ENCODE results near the gene ATP2C2. TPM values are rescaled to one million over a fixed set of nuclear protein-coding genes. Genes with fewer than 3 reads are reported as not detected.

Gene ATP2C2
- total RNA-seq, 1 donor from 2014 or later = 12.2 TPM

GRCh38 chr16:84329843-84330684 is 38.3 kb upstream of the ATP2C2 start:
- H3K4me3 Mint-ChIP-seq = no peak overlapping the region
- peaks cover 4% of the 10 kb centered on the region for H3K4me1 Mint-ChIP-seq (ENCODE audit: unreplicated experiment)
- no peaks in the 10 kb centered on the region for H3K36me3 Mint-ChIP-seq
- H3K27ac Mint-ChIP-seq = no peak overlapping the region
- no peak for DNase-seq (ENCODE audit: extremely low spot score, unreplicated experiment)
- peaks cover 4% of the 10 kb centered on the region for H3K27me3 Mint-ChIP-seq
- no peaks in the 10 kb centered on the region for H3K9me3 Mint-ChIP-seq
- no peak for TF ChIP-seq CTCF (conservative IDR thresholded peaks at IDR 0.05)

GRCh38 chr16:84330685-84331050 is 37.7 kb upstream of the ATP2C2 start:
- H3K4me3 Mint-ChIP-seq = no peak overlapping the region
- H3K4me1 Mint-ChIP-seq (ENCODE audit: unreplicated experiment) = peaks cover 4% of the 10 kb centered on the region
- peaks cover 6% of the 10 kb centered on the region for H3K9me3 Mint-ChIP-seq
- DNase-seq (ENCODE audit: extremely low spot score, unreplicated experiment) = no peak
- no peak overlapping the region for H3K27ac Mint-ChIP-seq
- no peaks in the 10 kb centered on the region for H3K36me3 Mint-ChIP-seq
- H3K27me3 Mint-ChIP-seq = peaks cover 4% of the 10 kb centered on the region
- TF ChIP-seq CTCF (conservative IDR thresholded peaks at IDR 0.05) = no peak

- no peaks in the 10 kb centered on the region for H3K36me3 Mint-ChIP-seq
- no peak overlapping the region for H3K27ac Mint-ChIP-seq
- H3K4me3 Mint-ChIP-seq = no peak overlapping the region
- peaks cover 4% of the 10 kb centered on the region for H3K27me3 Mint-ChIP-seq
- DNase-seq (ENCODE audit: extremely low spot score, unreplicated experiment) = no peak
- TF ChIP-seq CTCF (conservative IDR thresholded peaks at IDR 0.05) = no peak
- H3K9me3 Mint-ChIP-seq = peaks cover 9% of the 10 kb centered on the region
- peaks cover 4% of the 10 kb centered on the region for H3K4me1 Mint-ChIP-seq (ENCODE audit: unreplicated experiment)
Measured at GRCh38 chr16:84331998-84332780, 36.1 kb upstream of the ATP2C2 start.

GRCh38 chr16:84332975-84333684 is 35.2 kb upstream of the ATP2C2 start:
- H3K36me3 Mint-ChIP-seq = no peaks in the 10 kb centered on the region
- H3K9me3 Mint-ChIP-seq = peaks cover 14% of the 10 kb centered on the region
- H3K27ac Mint-ChIP-seq = no peak overlapping the region
- DNase-seq (ENCODE audit: extremely low spot score, unreplicated experiment) = no peak
- TF ChIP-seq CTCF (conservative IDR thresholded peaks at IDR 0.05) = no peak
- peaks cover 4% of the 10 kb centered on the region for H3K4me1 Mint-ChIP-seq (ENCODE audit: unreplicated experiment)
- H3K4me3 Mint-ChIP-seq = no peak overlapping the region
- no peaks in the 10 kb centered on the region for H3K27me3 Mint-ChIP-seq

- Mint-ChIP-seq H3K4me1 (ENCODE audit: unreplicated experiment) (peaks cover 4% of the 10 kb centered on the region), H3K27me3 (no peaks in the 10 kb centered on the region), H3K36me3 (no peaks in the 10 kb centered on the region), H3K27ac (no peak overlapping the region), H3K9me3 (peaks cover 14% of the 10 kb centered on the region), H3K4me3 (no peak overlapping the region)
- TF ChIP-seq CTCF (conservative IDR thresholded peaks at IDR 0.05) = no peak
- no peak for DNase-seq (ENCODE audit: extremely low spot score, unreplicated experiment)
Measured at GRCh38 chr16:84334058-84334457, 34.3 kb upstream of the ATP2C2 start.
